GM12878 (cell line): ENCODE measurements around the gene PLEKHA5. TPM values are rescaled to one million over a fixed set of nuclear protein-coding genes. Genes with fewer than 3 reads are reported as not detected.

ENCODE experiments used
- ATAC-seq: fragments of 200-7000 bp; cut with Tn5 transposase; 3 replicates; pipeline ENCODE4 v1.9.1; 2020; ENCODE audit warnings: mild to moderate bottlenecking, moderate library complexity
- BruUV-seq: library from RNA; stranded (reverse); fragments of 400-500 nt; replicated peaks from 2 replicates; lab custom pipeline; 2021; lab: Mats Ljungman, UMichigan
- CTCF ChIA-PET: fragments of 300-600 bp; sonication (Branson Sonifier 250); formaldehyde crosslinking; extraction: SDS; loops from one replicate; lab custom pipeline; 2021; ENCODE audit warnings: inconsistent platforms; lab: Yijun Ruan, JAX
- POLR2A ChIA-PET: fragments of 350-600 bp; formaldehyde crosslinking; extraction: SDS; loops from one replicate; lab custom pipeline; 2021; ENCODE audit warnings: inconsistent platforms; lab: Charles Lee
- RAD21 ChIA-PET: fragments of 300-600 bp; sonication (Branson Sonifier 250); formaldehyde crosslinking; loops from one replicate; lab custom pipeline; 2023; ENCODE audit warnings: antibody characterized with exemption; ENCODE audit not compliant: unreplicated experiment; lab: Charles Lee
- SMC1A ChIA-PET: fragments of 300-600 bp; sonication (Branson Sonifier 250); formaldehyde crosslinking; loops from one replicate; lab custom pipeline; 2023; ENCODE audit not compliant: unreplicated experiment, uncharacterized antibody; lab: Charles Lee
- DNase-seq: peaks from one replicate; pipeline ENCODE4 v3.0.0-alpha.2; 2011; ENCODE audit warnings: low read depth, low spot score
- FAIRE-seq: peaks from 3 replicates; lab custom pipeline; 2011; peaks lifted over from hg19 to GRCh38; lab: Jason Lieb, UNC
- H2AFZ ChIP-seq: 2 replicates; pipeline ENCODE4 v1.6.0; 2011; ENCODE audit warnings: low read depth, low read length, control low read depth; ENCODE audit not compliant: control insufficient read depth
- H3K27ac ChIP-seq: 2 replicates; pipeline ENCODE4 v1.5.1; 2011; ENCODE audit warnings: control low read depth; ENCODE audit not compliant: control insufficient read depth, insufficient read depth
- H3K27me3 ChIP-seq, 2 experiments: replicated peaks in 1 of 2; 2 replicates each; pipeline versions ENCODE4 v1.6.0 to v1.6.1; 2011; ENCODE audit warnings: low read length in 1 of 2; ENCODE audit not compliant: control insufficient read depth in 2 of 2, insufficient read depth in 2 of 2
- H3K36me3 ChIP-seq, 2 experiments: 2 replicates each; pipeline ENCODE4 v1.5.1; 2011; ENCODE audit warnings: low read length in 1 of 2; ENCODE audit not compliant: control insufficient read depth in 2 of 2, insufficient read depth in 2 of 2
- H3K4me1 ChIP-seq: 2 replicates; pipeline ENCODE4 v1.6.1; 2011; ENCODE audit warnings: mild to moderate bottlenecking, low read length, moderate library complexity, mixed read lengths; ENCODE audit not compliant: control insufficient read depth, insufficient read depth
- H3K4me2 ChIP-seq: 2 replicates; pipeline ENCODE4 v1.6.0; 2011; ENCODE audit warnings: control low read depth; ENCODE audit not compliant: control insufficient read depth, insufficient read depth
- H3K4me3 ChIP-seq: fragments of 200-600 bp; sonication (generic); 2 replicates; pipeline ENCODE4 v1.5.1; 2016
- H3K79me2 ChIP-seq: 2 replicates; pipeline ENCODE4 v1.6.0; 2011; ENCODE audit warnings: low read length; ENCODE audit not compliant: control insufficient read depth, insufficient read depth
- H3K9ac ChIP-seq: 2 replicates; pipeline ENCODE4 v1.8.0; 2011; ENCODE audit warnings: low read length, control low read depth, mixed read lengths; ENCODE audit not compliant: control insufficient read depth, insufficient read depth
- H3K9me3 ChIP-seq: replicated peaks from 3 replicates; pipeline ENCODE4 v1.5.1; 2011; ENCODE audit warnings: mild to moderate bottlenecking, low read length; ENCODE audit not compliant: control insufficient read depth, insufficient read depth
- H4K20me1 ChIP-seq: 2 replicates; pipeline ENCODE4 v1.6.0; 2011; ENCODE audit not compliant: control insufficient read depth, insufficient read depth
- CEBPZ ChIP-seq: fragments of 150-350 bp; IDR thresholded peaks from 2 replicates; pipeline ENCODE4 v1.6.1; 2016; ENCODE audit warnings: low read depth, low read length
- FOXK2 ChIP-seq: fragments of 450-650 bp; IDR thresholded peaks from 2 replicates; pipeline ENCODE4 v1.6.1; 2017; ENCODE audit warnings: mild to moderate bottlenecking, moderate library complexity
- HCFC1 ChIP-seq: fragments of 150-350 bp; IDR thresholded peaks from 2 replicates; pipeline ENCODE4 v1.6.1; 2014; ENCODE audit warnings: low read length
- KDM1A ChIP-seq: fragments of 200-600 bp; sonication (generic); IDR thresholded peaks from 2 replicates; pipeline ENCODE4 v1.6.1; 2016; ENCODE audit warnings: borderline replicate concordance
- MYB ChIP-seq: fragments of 150-350 bp; IDR thresholded peaks from 2 replicates; pipeline ENCODE4 v1.6.1; 2014; ENCODE audit warnings: mild to moderate bottlenecking, low read depth, low read length, borderline replicate concordance
- STAT3 ChIP-seq: IDR thresholded peaks from 2 replicates; pipeline ENCODE4 v1.6.1; 2011; ENCODE audit warnings: low read depth, low read length, improper control_type of control experiment
- ZNF592 ChIP-seq: fragments of 450-650 bp; IDR thresholded peaks from 2 replicates; pipeline ENCODE4 v1.6.1; 2017; ENCODE audit warnings: mild to moderate bottlenecking, moderate library complexity
- WGBS: methylation state at CpG from one replicate; pipeline ENCODE4 v1.1.6; 2016; ENCODE audit warnings: low lambda C conversion rate; ENCODE audit not compliant: insufficient replicate concordance, insufficient coverage; ENCODE audit errors: missing lambda C conversion rate; 5-methylcytosine and 5-hydroxymethylcytosine counted together
- in situ Hi-C: fragments of 300-500 bp; cut with MboI; formaldehyde crosslinking; loops from 9 replicates; pipeline ENCODE4 v1.14.3; 2018; ENCODE audit warnings: mixed read lengths
- intact Hi-C: fragments of 100-400 bp; cut with micrococcal nuclease; formaldehyde crosslinking; loops from one replicate; pipeline ENCODE4 v1.14.2; 2022; ENCODE audit not compliant: unreplicated experiment
- polyA plus RNA-seq, 11 experiments: library from polyadenylated mRNA; depleted of rRNA in 4 of 11; unstranded in 6 of 11; stranded (reverse) in 5 of 11; fragments of >200 nt; fragmentation: Nextera tagmentation in 4 of 11; fragmentation: Illumina TruSeq in 1 of 11; extraction: Ambion mirVana in 4 of 11; extraction: Trizol in 1 of 11; gene quantifications; 1 replicate in 1 of 11; 2 replicates in 10 of 11; pipeline versions ENCODE4 v1.2.1 to v1.2.3, GENCODE V29; 2011 to 2016; ENCODE audit warnings: inconsistent platforms in 2 of 11, missing spikeins in 2 of 11, low read depth in 1 of 11
- total RNA-seq, 4 experiments: library from RNA; depleted of rRNA in 3 of 4; stranded (reverse); fragments of >200 nt in 3 of 4; fragmentation: Illumina TruSeq in 1 of 4; extraction: Trizol in 1 of 4; gene quantifications; 2 replicates each; pipeline versions ENCODE4 v1.2.1 to v1.2.3, GENCODE V29; 2013 to 2021

PLEKHA5 gene
- total and polyA plus RNA-seq, 10 of the 15 experiments (the other 5 are each of a cell fraction or from before 2014, with no cell fraction given), result 0.09 to 0.33 (median 0.18) TPM; not detected in 3

GRCh38 chr12:19189522-19189921 is 60.0 kb downstream of the PLEKHA5 start (continued):
- TF ChIP-seq STAT3, result no peak

GRCh38 chr12:19190292-19191031 is 60.9 kb downstream of the PLEKHA5 start:
- TF ChIP-seq KDM1A, result no peak
- no peak for TF ChIP-seq FOXK2
- TF ChIP-seq, all 136 proteins: peak for 0
- ATAC-seq (no peak; the same call in 2 of the 3 replicates), FAIRE-seq (no peak), DNase-seq (no peak)
- no peak overlapping the region for H3K4me3 ChIP-seq
- CTCF ChIA-PET, result interaction anchor here (1.0 kb wide), 1 partner anchor 8 kb away, joined by 3 read pairs; no protein-coding TSS in a partner anchor
- H3K79me2 ChIP-seq, result no peaks in the 10 kb centered on the region
- intact Hi-C loops (no loop called here), in situ Hi-C loops (no loop called here)
- SMC1A ChIA-PET, result no interaction called here
- no peak overlapping the region for H2AFZ ChIP-seq
- no peaks in the 10 kb centered on the region for H4K20me1 ChIP-seq
- no peak overlapping the region for H3K4me2 ChIP-seq
- RAD21 ChIA-PET, result no interaction called here
- BruUV-seq, result no TSS peak
- WGBS, result 46% methylated on average over 2 of the region's 2 CpGs
- H3K27me3 ChIP-seq, result no peaks in the 10 kb centered on the region
- H3K4me1 ChIP-seq, result no peaks in the 10 kb centered on the region
- POLR2A ChIA-PET, result no interaction called here
- H3K9me3 ChIP-seq, result no peaks in the 10 kb centered on the region
- H3K27ac ChIP-seq, result no peak overlapping the region
- H3K36me3 ChIP-seq, result no peaks in the 10 kb centered on the region
- no peak overlapping the region for H3K9ac ChIP-seq

- no peaks in the 10 kb centered on the region for H3K27me3 ChIP-seq
- intact Hi-C loops (no loop called here), in situ Hi-C loops (no loop called here)
- ChIA-PET POLR2A (no interaction called here), CTCF (interaction anchor here (0.8 to 1.0 kb wide), 2 partner anchors 9 to 327 kb away, joined by 3 read pairs; no protein-coding TSS in a partner anchor), RAD21 (no interaction called here), SMC1A (no interaction called here)
- H3K4me2 ChIP-seq, result no peak overlapping the region
- H3K79me2 ChIP-seq, result no peaks in the 10 kb centered on the region
- no peak overlapping the region for H3K9ac ChIP-seq
- WGBS, result 0% methylated on average over 1 of the region's 1 CpG
- no peak overlapping the region for H2AFZ ChIP-seq
- FAIRE-seq (no peak), DNase-seq (no peak), ATAC-seq (no peak)
- no peaks in the 10 kb centered on the region for H3K4me1 ChIP-seq
- no TSS peak for BruUV-seq
- no peaks in the 10 kb centered on the region for H3K9me3 ChIP-seq
- no peaks in the 10 kb centered on the region for H4K20me1 ChIP-seq
- no peaks in the 10 kb centered on the region for H3K36me3 ChIP-seq
- H3K27ac ChIP-seq, result no peak overlapping the region
- H3K4me3 ChIP-seq, result no peak overlapping the region
- TF ChIP-seq HCFC1 (no peak), ZNF592 (no peak), MYB (no peak), CEBPZ (no peak)
Observed at GRCh38 chr12:19191089-19191488, 61.6 kb downstream of the PLEKHA5 start.
